Measurements from ENCODE around the gene TIMD4. TPM values are rescaled to one million over a fixed set of nuclear protein-coding genes. Genes with fewer than 3 reads are reported as not detected.
A peak's percentile ranks its signal among the peaks of the same experiment; 100 is the strongest.

The TIMD4 gene
- total RNA-seq, 2 experiments from 2014 or later, result 2.7 to 4.0 TPM

DNA sequence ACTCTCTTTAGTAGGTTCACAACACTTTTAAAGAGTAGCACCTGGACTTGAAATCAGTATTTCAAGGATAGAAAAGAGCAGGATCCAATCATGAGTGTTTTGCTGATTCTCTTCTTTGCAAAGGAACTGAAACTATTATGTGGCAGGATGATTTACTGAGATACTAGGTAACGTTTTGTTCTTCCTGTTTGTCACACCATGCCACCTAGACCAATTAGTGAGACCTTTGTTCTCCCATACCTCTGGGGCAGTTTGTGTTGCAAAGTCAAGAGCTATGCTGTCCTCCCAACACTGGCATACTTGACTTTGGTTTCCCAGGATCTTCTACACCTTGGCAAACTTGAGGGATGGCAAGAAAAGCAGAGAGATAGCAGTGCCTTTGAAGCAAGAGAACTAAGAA, 69.5 kb downstream of the TIMD4 start:
- H3K27me3 Mint-ChIP-seq (ENCODE audit: low read depth), result no peaks in the 10 kb centered on the region
- H3K27ac Mint-ChIP-seq, result peak overlapping the region; percentile 90
- peak overlapping the region; percentile 7 for H3K4me3 Mint-ChIP-seq
- ChIA-PET CTCF (interaction anchor here (1.0 to 3.6 kb wide), 7 partner anchors 12 to 239 kb away, joined by 3 to 14 read pairs (median 3); no protein-coding TSS in a partner anchor), POLR2A (interaction anchor here (1.5 kb wide), 1 partner anchor 23 kb away, joined by 3 read pairs; no protein-coding TSS in a partner anchor)
- peaks cover 9% of the 10 kb centered on the region for H3K9me3 Mint-ChIP-seq (ENCODE audit: insufficient read depth)
- DNase-seq, result no peak
- H3K36me3 Mint-ChIP-seq (ENCODE audit: low read depth), result peaks cover 14% of the 10 kb centered on the region
- peaks cover 35% of the 10 kb centered on the region for H3K4me1 Mint-ChIP-seq (ENCODE audit: low read depth)
- ATAC-seq, result peak; percentile 52

DNA sequence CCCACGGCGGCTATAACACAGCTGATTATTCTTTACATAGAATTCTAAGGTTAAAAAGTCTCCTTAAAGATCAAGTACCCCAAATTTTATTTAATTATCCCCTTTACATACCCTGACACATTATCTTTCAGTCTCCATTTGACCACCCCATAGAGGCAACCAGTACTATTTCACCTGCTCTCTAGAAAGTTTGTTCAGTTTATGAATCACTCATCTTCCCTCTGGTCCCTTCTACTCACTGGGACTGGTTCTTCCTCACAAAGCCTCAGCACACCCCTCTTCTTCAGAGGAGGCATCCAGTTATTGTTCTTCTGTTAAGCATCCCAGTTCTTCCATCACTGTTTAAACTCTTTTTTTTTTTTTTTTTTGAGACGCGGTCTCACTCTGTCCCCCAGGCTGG, 70.2 kb downstream of the TIMD4 start:
- Mint-ChIP-seq H3K9me3 (ENCODE audit: insufficient read depth) (peaks cover 9% of the 10 kb centered on the region), H3K4me1 (ENCODE audit: low read depth) (peaks cover 35% of the 10 kb centered on the region), H3K4me3 (no peak overlapping the region), H3K36me3 (ENCODE audit: low read depth) (peaks cover 14% of the 10 kb centered on the region), H3K27me3 (ENCODE audit: low read depth) (no peaks in the 10 kb centered on the region), H3K27ac (peak overlapping the region; percentile 90)
- ChIA-PET CTCF (interaction anchor here (0.8 to 3.6 kb wide), 8 partner anchors 22 to 239 kb away, joined by 3 to 14 read pairs (median 4); no protein-coding TSS in a partner anchor), POLR2A (interaction anchor here (0.5 to 0.9 kb wide), 2 partner anchors 11 to 250 kb away, joined by 3 read pairs; partner anchors contain the start of gene MED7)
- ATAC-seq (no peak), DNase-seq (no peak)

DNA sequence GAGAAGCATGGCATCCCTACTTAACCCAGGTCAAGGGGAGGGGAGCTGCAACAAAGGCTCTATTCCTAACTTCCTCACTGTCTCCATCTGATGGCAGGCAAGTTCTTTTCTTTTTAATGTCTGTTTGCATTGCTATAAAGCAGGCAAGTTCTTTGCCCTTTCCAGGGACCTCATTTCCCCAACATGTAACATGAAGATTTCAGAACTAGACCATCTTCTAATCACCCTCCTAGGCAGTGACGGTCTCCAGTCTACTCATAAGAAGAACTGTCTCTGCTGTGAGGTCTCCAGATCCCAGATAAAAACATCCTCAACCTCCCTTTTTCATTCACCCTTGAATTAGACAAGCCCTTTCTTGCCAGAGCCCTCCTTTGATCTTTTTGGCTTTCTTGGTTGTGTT, 70.8 kb downstream of the TIMD4 start:
- H3K27ac Mint-ChIP-seq, result peak overlapping the region; percentile 90
- ATAC-seq (peak; percentile 52), DNase-seq (no peak)
- CTCF ChIA-PET, result interaction anchor here (0.8 to 3.6 kb wide), 7 partner anchors 22 to 240 kb away, joined by 3 to 14 read pairs (median 4); no protein-coding TSS in a partner anchor
- H3K36me3 Mint-ChIP-seq (ENCODE audit: low read depth), result peaks cover 14% of the 10 kb centered on the region
- peaks cover 35% of the 10 kb centered on the region for H3K4me1 Mint-ChIP-seq (ENCODE audit: low read depth)
- no peak overlapping the region for H3K4me3 Mint-ChIP-seq
- POLR2A ChIA-PET, result interaction anchor here (0.9 kb wide), 1 partner anchor 250 kb away, joined by 3 read pairs; the partner anchor contains the start of gene MED7
- peaks cover 9% of the 10 kb centered on the region for H3K9me3 Mint-ChIP-seq (ENCODE audit: insufficient read depth)
- no peaks in the 10 kb centered on the region for H3K27me3 Mint-ChIP-seq (ENCODE audit: low read depth)

DNA sequence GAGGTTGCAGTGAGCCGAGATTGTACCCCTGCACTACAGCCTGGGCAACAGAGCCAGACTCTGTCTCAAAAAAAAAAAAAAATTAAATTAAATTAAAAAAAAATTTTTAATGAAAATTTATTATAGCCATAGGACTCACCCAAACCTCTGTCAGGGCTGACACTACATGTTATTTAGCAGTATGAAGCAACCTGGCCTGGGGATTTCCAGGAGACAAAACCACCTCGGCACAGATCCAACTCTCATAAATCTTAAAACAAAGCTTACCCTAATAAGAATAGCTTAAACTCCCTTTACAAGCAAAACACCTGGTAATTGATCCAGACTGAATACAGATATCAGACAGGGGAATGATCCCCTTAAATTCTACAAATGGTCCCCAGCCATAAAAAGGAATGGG, 74.5 kb downstream of the TIMD4 start:
- Mint-ChIP-seq H3K27ac (no peak overlapping the region), H3K36me3 (ENCODE audit: low read depth) (peaks cover 4% of the 10 kb centered on the region), H3K27me3 (ENCODE audit: low read depth) (peaks cover 6% of the 10 kb centered on the region), H3K4me3 (no peak overlapping the region), H3K9me3 (ENCODE audit: insufficient read depth) (peaks cover 2% of the 10 kb centered on the region), H3K4me1 (ENCODE audit: low read depth) (peaks cover 24% of the 10 kb centered on the region)
- POLR2A ChIA-PET, result interaction anchor here (0.7 kb wide), 1 partner anchor 64 kb away, joined by 3 read pairs; no protein-coding TSS in a partner anchor
- CTCF ChIA-PET, result interaction anchor here (0.7 to 1.9 kb wide), 4 partner anchors 27 to 244 kb away, joined by 3 to 6 read pairs (median 4); partner anchors contain the start of gene HAVCR2
- no peak for ATAC-seq
- DNase-seq, result no peak

DNA sequence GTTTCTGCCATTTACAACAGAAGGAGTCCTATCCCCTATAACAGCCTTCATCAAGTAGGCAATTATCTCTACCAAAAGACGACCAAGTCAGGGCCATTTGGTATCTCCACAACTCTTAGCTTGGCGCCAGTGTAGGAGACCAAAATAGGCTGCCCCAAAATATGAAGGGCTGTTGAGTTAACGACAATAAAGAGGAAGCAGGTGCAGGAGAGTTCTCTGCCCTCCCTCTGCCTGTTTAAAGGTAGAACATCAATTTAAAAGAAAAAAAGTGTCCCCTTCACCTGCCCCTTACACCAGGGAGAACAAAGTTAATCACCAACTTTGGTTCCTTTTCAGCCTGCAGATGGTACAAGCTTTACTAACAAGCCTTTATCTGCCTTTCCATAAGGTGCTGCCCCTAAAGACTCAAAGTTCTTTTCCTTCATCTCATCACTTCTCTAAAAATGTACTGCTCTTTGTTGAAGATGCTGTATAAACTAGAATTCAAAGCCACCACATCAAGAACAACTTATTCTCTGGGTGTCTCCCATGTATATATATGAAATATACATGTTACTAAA, 79.6 kb downstream of the TIMD4 start:
- peaks cover 11% of the 10 kb centered on the region for H3K27me3 Mint-ChIP-seq (ENCODE audit: low read depth)
- no peaks in the 10 kb centered on the region for H3K9me3 Mint-ChIP-seq (ENCODE audit: insufficient read depth)
- H3K4me3 Mint-ChIP-seq, result no peak overlapping the region
- no peaks in the 10 kb centered on the region for H3K4me1 Mint-ChIP-seq (ENCODE audit: low read depth)
- ChIA-PET CTCF (no interaction called here), POLR2A (no interaction called here)
- ATAC-seq, result no peak
- DNase-seq, result no peak
- H3K27ac Mint-ChIP-seq, result no peak overlapping the region
- peaks cover 3% of the 10 kb centered on the region for H3K36me3 Mint-ChIP-seq (ENCODE audit: low read depth)

DNA sequence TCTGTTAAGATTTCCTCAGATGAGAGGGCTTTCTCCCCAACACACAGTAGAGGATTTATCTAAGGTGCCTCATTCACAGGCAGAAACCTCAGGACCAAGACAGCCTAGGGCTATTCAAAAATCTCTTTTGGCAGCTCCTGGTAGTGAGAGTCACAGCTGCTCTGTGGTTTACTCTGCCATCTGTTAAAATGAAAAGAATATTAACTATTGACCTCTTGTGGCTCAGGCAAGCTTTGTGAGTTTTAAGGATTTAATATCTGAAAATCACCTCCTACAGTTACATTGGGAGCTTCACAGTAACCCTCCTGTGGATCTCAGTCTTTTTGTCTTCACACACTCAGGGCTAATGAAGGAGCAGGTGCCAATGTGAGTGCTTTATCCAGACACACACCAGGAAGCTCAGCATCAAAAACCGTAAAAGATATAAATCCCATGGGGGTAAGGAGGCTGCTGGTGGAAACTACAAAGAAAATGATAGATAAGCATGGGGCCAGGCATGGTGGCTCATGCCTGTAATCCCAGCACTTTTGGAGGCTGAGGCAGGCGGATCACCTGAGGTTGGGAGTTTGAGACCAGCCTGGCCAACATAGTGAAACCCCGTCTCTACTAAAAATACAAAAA, 83.3 kb downstream of the TIMD4 start:
- ATAC-seq (no peak), DNase-seq (no peak)
- Mint-ChIP-seq H3K27me3 (ENCODE audit: low read depth) (peaks cover 6% of the 10 kb centered on the region), H3K4me3 (no peak overlapping the region), H3K36me3 (ENCODE audit: low read depth) (peaks cover 4% of the 10 kb centered on the region), H3K27ac (no peak overlapping the region), H3K9me3 (ENCODE audit: insufficient read depth) (peaks cover 3% of the 10 kb centered on the region), H3K4me1 (ENCODE audit: low read depth) (no peaks in the 10 kb centered on the region)
- CTCF ChIA-PET, result interaction anchor here (1.7 kb wide), 1 partner anchor 27 kb away, joined by 4 read pairs; no protein-coding TSS in a partner anchor
- POLR2A ChIA-PET, result no interaction called here

DNA sequence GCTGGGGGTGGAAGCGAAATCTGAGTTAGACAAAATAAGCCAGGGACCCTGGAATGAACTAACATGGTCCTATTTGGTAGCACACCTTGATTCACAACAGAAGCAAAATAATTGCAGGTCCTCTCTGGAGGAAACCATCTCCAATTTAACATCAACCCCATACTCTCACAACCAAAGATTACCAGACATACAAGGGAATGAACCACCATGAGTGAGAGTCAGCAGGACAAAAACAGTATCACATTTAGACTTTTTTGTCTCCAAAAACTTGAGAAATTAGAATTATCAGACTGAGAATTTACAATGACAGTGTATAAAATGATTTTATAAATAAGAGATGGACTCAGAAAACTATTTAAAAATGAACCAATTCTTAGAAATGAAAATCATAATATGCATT, 91.8 kb downstream of the TIMD4 start:
- Mint-ChIP-seq H3K36me3 (ENCODE audit: low read depth) (peaks cover 35% of the 10 kb centered on the region), H3K9me3 (ENCODE audit: insufficient read depth) (peaks cover 28% of the 10 kb centered on the region), H3K4me1 (ENCODE audit: low read depth) (peaks cover 16% of the 10 kb centered on the region), H3K27ac (no peak overlapping the region), H3K27me3 (ENCODE audit: low read depth) (no peaks in the 10 kb centered on the region), H3K4me3 (no peak overlapping the region)
- DNase-seq (no peak), ATAC-seq (no peak)
- ChIA-PET POLR2A (no interaction called here), CTCF (no interaction called here)

DNA sequence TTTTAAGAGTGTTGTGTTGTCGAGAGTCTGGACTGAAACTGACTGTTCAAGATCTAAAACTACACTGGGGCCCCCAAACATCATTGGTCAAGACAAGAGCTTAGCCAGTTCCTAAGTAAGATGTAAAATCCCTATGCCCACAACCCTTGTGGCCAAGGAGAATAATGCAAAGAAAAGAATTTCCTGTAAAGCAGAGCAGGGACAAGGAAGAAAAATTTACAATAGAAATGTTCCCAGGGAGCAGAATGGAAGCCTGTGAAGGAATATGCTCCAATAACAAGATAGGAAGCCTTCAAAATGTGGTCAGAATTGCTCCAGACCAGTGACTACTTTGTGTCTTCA, 92.6 kb downstream of the TIMD4 start:
- peaks cover 35% of the 10 kb centered on the region for H3K36me3 Mint-ChIP-seq (ENCODE audit: low read depth)
- H3K27ac Mint-ChIP-seq, result peak overlapping the region; percentile 72
- no peaks in the 10 kb centered on the region for H3K27me3 Mint-ChIP-seq (ENCODE audit: low read depth)
- ChIA-PET CTCF (no interaction called here), POLR2A (interaction anchor here (1.0 kb wide), 1 partner anchor 273 kb away, joined by 3 read pairs; the partner anchor contains the start of gene MED7)
- no peak overlapping the region for H3K4me3 Mint-ChIP-seq
- peaks cover 18% of the 10 kb centered on the region for H3K4me1 Mint-ChIP-seq (ENCODE audit: low read depth)
- DNase-seq (no peak), ATAC-seq (no peak)
- H3K9me3 Mint-ChIP-seq (ENCODE audit: insufficient read depth), result peaks cover 28% of the 10 kb centered on the region

Other genes with a start within 250 kb of the TIMD4 start
- under 1 TPM; 0.13 TPM for gene PPP1R2B, start 112.9 kb downstream of the TIMD4 start, total RNA-seq
- 1 to 10 TPM; 2.8 to 2.9 TPM for gene HAVCR1, start 95.9 kb upstream of the TIMD4 start, total RNA-seq
- gene HAVCR2, start 145.8 kb upstream of the TIMD4 start, total RNA-seq, result 10 to 100 TPM; 77.6 to 78.7 TPM
- gene MED7, start 179.6 kb upstream of the TIMD4 start, total RNA-seq, result 10 to 100 TPM; 13.1 to 13.9 TPM
- not detected for gene GARIN3, start 203.0 kb upstream of the TIMD4 start, total RNA-seq
- 100 to 1,000 TPM; 254 to 263 TPM for gene ITK, start 217.6 kb upstream of the TIMD4 start, total RNA-seq

Data from activated CD8-positive, alpha-beta T cell treated with anti-CD3 and anti-CD28 coated beads, Interleukin-2, amount 10 ng/mL, durations not matched to agents 7 days and 5 days (primary cell).